Measurements from ENCODE around the gene DTYMK. TPM values are rescaled to one million over a fixed set of nuclear protein-coding genes. Genes with fewer than 3 reads are reported as not detected.

Gene DTYMK
- polyA plus RNA-seq, 2 of the 4 experiments (the other 2 are of a cell fraction), result 68.7 to 99.5 TPM

DNA sequence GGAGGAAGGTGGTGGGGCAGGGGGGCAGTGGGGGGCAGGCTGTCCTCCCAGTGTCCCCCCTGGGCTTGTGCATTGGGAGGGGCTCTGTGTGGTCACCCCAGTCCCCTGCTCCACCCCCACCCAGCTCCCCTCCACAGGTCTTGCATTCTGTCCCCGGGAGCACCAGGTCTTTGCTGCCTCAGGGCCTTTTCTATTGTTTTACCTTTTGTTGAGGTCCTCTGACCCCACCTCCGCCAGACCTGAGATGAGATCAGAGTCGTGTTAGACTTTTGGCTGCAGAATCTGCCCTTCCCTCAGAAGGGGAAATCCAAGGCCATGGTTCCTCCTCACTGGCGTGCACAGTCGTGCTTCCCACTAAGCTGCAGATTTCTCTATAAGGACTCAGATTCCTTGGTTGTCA lies 28.3 kb downstream of the DTYMK start:
- no peak for FAIRE-seq

DNA sequence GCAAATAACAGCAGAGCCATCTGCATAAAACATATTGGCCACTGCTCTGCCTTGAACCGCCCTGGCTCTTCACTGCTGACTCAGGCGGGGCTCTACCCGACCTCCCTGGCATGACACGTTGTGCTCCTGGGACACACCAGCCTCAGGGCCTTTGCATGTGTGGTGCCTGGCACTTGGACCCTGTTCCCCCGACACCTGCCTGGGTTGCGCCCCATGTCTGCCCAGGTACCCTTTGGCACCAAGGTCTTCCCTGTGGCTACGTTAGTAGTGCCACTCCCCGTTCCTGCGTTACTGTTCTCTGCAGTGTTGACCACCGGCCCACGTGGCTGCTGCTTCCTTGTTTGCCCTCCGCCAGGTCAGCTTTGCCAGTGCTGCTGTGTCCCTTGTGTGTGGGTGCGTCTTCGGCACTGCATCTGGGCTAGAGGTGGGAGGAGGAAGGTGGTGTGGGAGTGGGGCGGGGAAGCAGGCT lies 28.8 kb downstream of the DTYMK start:
- Histone ChIP-seq H3K9me3 (no peaks in the 10 kb centered on the region), H3K4me2 (no peak overlapping the region), H3K4me3 (no peak overlapping the region), H3K4me1 (no peaks in the 10 kb centered on the region), H3K27ac (no peak overlapping the region)
- FAIRE-seq (no peak), ATAC-seq (no peak), DNase-seq (ENCODE audit: low read depth in 1 of 2, low spot score in 1 of 2) (no peak)
- ChIA-PET POLR2A (interaction anchor here (0.6 kb wide), 1 partner anchor 473 kb away, joined by 3 read pairs; no protein-coding TSS in a partner anchor), CTCF (interaction anchor here (1.0 to 2.5 kb wide), 11 partner anchors 11 to 806 kb away, joined by 3 to 44 read pairs (median 4); partner anchors contain the start of gene DTYMK)
- TF ChIP-seq ESRRA (IDR thresholded peaks at IDR 0.05; ENCODE audit: borderline replicate concordance, low read length), result no peak
- TF ChIP-seq FOSB (CRISPR knock-in tag; IDR thresholded peaks at IDR 0.05), result no peak
- TF ChIP-seq CHD2 (IDR thresholded peaks at IDR 0.05; ENCODE audit: low read length, partially characterized antibody), result no peak
- no peak for TF ChIP-seq KDM5A (IDR thresholded peaks at IDR 0.05)
- TF ChIP-seq, protein P1, sequence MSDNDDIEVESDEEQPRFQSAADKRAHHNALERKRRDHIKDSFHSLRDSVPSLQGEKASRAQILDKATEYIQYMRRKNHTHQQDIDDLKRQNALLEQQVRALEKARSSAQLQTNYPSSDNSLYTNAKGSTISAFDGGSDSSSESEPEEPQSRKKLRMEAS (IDR thresholded peaks at IDR 0.05), result no peak
- TF ChIP-seq GATA3 (IDR thresholded peaks at IDR 0.05; ENCODE audit: borderline replicate concordance), result no peak
- TF ChIP-seq EHF (CRISPR knock-in tag; IDR thresholded peaks at IDR 0.05), result no peak
- no peak for TF ChIP-seq NFE2L2 (conservative IDR thresholded peaks at IDR 0.05; ENCODE audit: low read length)
- no peak for TF ChIP-seq HOXA7 (CRISPR knock-in tag; IDR thresholded peaks at IDR 0.05)
- no peak for TF ChIP-seq FOSL2 (IDR thresholded peaks at IDR 0.05)
- TF ChIP-seq FOSL2 (CRISPR knock-in tag; IDR thresholded peaks at IDR 0.05), result no peak
- TF ChIP-seq FOXS1 (CRISPR knock-in tag; IDR thresholded peaks at IDR 0.05), result no peak
- TF ChIP-seq TFCP2L1 (CRISPR knock-in tag; IDR thresholded peaks at IDR 0.05), result no peak
- WGBS (ENCODE audit: missing lambda C conversion rate), result 95% methylated on average over 11 of the region's 15 CpGs

More for the DNA sequence above, 28.3 kb downstream of the DTYMK start:
- no peak overlapping the region for H3K4me3 ChIP-seq
- H3K4me2 ChIP-seq, result no peak overlapping the region
- ChIA-PET POLR2A (no interaction called here), CTCF (interaction anchor here (0.9 to 2.5 kb wide), 20 partner anchors 10 to 807 kb away, joined by 3 to 44 read pairs (median 5); partner anchors contain the start of genes ATG4B and DTYMK)
- H3K9me3 ChIP-seq, result no peaks in the 10 kb centered on the region
- no peak overlapping the region for H3K27ac ChIP-seq
- 82% methylated on average over 5 of the region's 5 CpGs for WGBS (ENCODE audit: missing lambda C conversion rate)
- TF ChIP-seq, protein P2, sequence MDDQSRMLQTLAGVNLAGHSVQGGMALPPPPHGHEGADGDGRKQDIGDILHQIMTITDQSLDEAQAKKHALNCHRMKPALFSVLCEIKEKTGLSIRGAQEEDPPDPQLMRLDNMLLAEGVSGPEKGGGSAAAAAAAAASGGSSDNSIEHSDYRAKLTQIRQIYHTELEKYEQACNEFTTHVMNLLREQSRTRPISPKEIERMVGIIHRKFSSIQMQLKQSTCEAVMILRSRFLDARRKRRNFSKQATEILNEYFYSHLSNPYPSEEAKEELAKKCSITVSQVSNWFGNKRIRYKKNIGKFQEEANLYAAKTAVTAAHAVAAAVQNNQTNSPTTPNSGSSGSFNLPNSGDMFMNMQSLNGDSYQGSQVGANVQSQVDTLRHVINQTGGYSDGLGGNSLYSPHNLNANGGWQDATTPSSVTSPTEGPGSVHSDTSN (IDR thresholded peaks at IDR 0.05), result no peak
- no peak for TF ChIP-seq KDM5A (IDR thresholded peaks at IDR 0.05)
- no peak for TF ChIP-seq EP300 (IDR thresholded peaks at IDR 0.05)
- TF ChIP-seq, protein P3, sequence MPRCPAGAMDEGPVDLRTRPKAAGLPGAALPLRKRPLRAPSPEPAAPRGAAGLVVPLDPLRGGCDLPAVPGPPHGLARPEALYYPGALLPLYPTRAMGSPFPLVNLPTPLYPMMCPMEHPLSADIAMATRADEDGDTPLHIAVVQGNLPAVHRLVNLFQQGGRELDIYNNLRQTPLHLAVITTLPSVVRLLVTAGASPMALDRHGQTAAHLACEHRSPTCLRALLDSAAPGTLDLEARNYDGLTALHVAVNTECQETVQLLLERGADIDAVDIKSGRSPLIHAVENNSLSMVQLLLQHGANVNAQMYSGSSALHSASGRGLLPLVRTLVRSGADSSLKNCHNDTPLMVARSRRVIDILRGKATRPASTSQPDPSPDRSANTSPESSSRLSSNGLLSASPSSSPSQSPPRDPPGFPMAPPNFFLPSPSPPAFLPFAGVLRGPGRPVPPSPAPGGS (IDR thresholded peaks at IDR 0.05), result no peak
- TF ChIP-seq, protein P4, sequence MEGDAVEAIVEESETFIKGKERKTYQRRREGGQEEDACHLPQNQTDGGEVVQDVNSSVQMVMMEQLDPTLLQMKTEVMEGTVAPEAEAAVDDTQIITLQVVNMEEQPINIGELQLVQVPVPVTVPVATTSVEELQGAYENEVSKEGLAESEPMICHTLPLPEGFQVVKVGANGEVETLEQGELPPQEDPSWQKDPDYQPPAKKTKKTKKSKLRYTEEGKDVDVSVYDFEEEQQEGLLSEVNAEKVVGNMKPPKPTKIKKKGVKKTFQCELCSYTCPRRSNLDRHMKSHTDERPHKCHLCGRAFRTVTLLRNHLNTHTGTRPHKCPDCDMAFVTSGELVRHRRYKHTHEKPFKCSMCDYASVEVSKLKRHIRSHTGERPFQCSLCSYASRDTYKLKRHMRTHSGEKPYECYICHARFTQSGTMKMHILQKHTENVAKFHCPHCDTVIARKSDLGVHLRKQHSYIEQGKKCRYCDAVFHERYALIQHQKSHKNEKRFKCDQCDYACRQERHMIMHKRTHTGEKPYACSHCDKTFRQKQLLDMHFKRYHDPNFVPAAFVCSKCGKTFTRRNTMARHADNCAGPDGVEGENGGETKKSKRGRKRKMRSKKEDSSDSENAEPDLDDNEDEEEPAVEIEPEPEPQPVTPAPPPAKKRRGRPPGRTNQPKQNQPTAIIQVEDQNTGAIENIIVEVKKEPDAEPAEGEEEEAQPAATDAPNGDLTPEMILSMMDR (IDR thresholded peaks at IDR 0.05), result no peak
- TF ChIP-seq MYC (IDR thresholded peaks at IDR 0.05; ENCODE audit: borderline replicate concordance, low read length), result no peak
- TF ChIP-seq SMC3 (IDR thresholded peaks at IDR 0.05), result no peak
- TF ChIP-seq GATA3 (IDR thresholded peaks at IDR 0.05; ENCODE audit: borderline replicate concordance), result no peak
- no peak for TF ChIP-seq ESRRA (IDR thresholded peaks at IDR 0.05; ENCODE audit: borderline replicate concordance, low read length)
- TF ChIP-seq NR3C1 (IDR thresholded peaks at IDR 0.05), result no peak
- TF ChIP-seq, protein P5, sequence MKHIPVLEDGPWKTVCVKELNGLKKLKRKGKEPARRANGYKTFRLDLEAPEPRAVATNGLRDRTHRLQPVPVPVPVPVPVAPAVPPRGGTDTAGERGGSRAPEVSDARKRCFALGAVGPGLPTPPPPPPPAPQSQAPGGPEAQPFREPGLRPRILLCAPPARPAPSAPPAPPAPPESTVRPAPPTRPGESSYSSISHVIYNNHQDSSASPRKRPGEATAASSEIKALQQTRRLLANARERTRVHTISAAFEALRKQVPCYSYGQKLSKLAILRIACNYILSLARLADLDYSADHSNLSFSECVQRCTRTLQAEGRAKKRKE (CRISPR knock-in tag; IDR thresholded peaks at IDR 0.05; ENCODE audit: low read depth), result no peak
- TF ChIP-seq CBX8 (IDR thresholded peaks at IDR 0.05), result no peak
- no peak for DNase-seq (ENCODE audit: low read depth in 1 of 2, low spot score in 1 of 2)
- no peaks in the 10 kb centered on the region for H3K4me1 ChIP-seq
- no peak for ATAC-seq

All from A549 (cell line).